ENCODE data around the gene PLD6.
"Not testable (repeated sequence)": the region's sequence is repeated elsewhere in the genome, so short reads cannot be mapped to it uniquely, and the experiment has no call there.

Gene PLD6

GRCh38 chr17:17172990-17173389, 33.1 kb downstream of the PLD6 start:
- DNase-seq: no peak

GRCh38 chr17:17172001-17172939, 33.9 kb downstream of the PLD6 start:
- DNase-seq: no peak

- no peak for DNase-seq
These were observed 34.9 kb downstream of the PLD6 start for GRCh38 chr17:17171186-17171585.

- DNase-seq: no peak
These were observed 35.7 kb downstream of the PLD6 start for GRCh38 chr17:17170346-17170985.

GRCh38 chr17:17169396-17169795, 36.7 kb downstream of the PLD6 start:
- no peak for DNase-seq

- no peak for DNase-seq
These were observed 37.7 kb downstream of the PLD6 start for GRCh38 chr17:17168401-17168800.

- no peak for DNase-seq
These were observed 38.1 kb downstream of the PLD6 start for GRCh38 chr17:17167986-17168385.

GRCh38 chr17:17167356-17167755, 38.8 kb downstream of the PLD6 start:
- DNase-seq: no peak

GRCh38 chr17:17166446-17166845, 39.7 kb downstream of the PLD6 start:
- DNase-seq: no peak

GRCh38 chr17:17165666-17166308, 40.3 kb downstream of the PLD6 start:
- DNase-seq: no peak

GRCh38 chr17:17164676-17165075, 41.5 kb downstream of the PLD6 start:
- no peak for DNase-seq

GRCh38 chr17:17164156-17164555, 42.0 kb downstream of the PLD6 start:
- DNase-seq: no peak

- no peak for DNase-seq
These were observed 44.4 kb downstream of the PLD6 start for GRCh38 chr17:17161759-17162158.

- DNase-seq: no peak
These were observed 45.0 kb downstream of the PLD6 start for GRCh38 chr17:17161121-17161520.

GRCh38 chr17:17159571-17159970, 46.6 kb downstream of the PLD6 start:
- DNase-seq: no peak

GRCh38 chr17:17158506-17158905, 47.6 kb downstream of the PLD6 start:
- DNase-seq: not testable (repeated sequence)

GRCh38 chr17:17157041-17157440, 49.1 kb downstream of the PLD6 start:
- DNase-seq: no peak

- DNase-seq: no peak
These were observed 49.6 kb downstream of the PLD6 start for GRCh38 chr17:17156511-17156910.

- DNase-seq: no peak
These were observed 50.0 kb downstream of the PLD6 start for GRCh38 chr17:17156107-17156506.

- no peak for DNase-seq
These were observed 50.6 kb downstream of the PLD6 start for GRCh38 chr17:17155568-17155967.

- DNase-seq: no peak
These were observed 51.2 kb downstream of the PLD6 start for GRCh38 chr17:17154981-17155380.

GRCh38 chr17:17154556-17154955, 51.6 kb downstream of the PLD6 start:
- no peak for DNase-seq

GRCh38 chr17:17153709-17154108, 52.4 kb downstream of the PLD6 start:
- DNase-seq: no peak

GRCh38 chr17:17153071-17153470, 53.1 kb downstream of the PLD6 start:
- no peak for DNase-seq
